NCI-H1048 (cell line): Measurements from ENCODE around the gene GFRA4.
"Not testable (repeated sequence)": the region's sequence is repeated elsewhere in the genome, so short reads cannot be mapped to it uniquely, and the experiment has no call there.

ENCODE experiments used
- DNase-seq: peaks from one replicate; lab custom pipeline; 2025; lab: John Stamatoyannopoulos, UW

Gene GFRA4

DNA sequence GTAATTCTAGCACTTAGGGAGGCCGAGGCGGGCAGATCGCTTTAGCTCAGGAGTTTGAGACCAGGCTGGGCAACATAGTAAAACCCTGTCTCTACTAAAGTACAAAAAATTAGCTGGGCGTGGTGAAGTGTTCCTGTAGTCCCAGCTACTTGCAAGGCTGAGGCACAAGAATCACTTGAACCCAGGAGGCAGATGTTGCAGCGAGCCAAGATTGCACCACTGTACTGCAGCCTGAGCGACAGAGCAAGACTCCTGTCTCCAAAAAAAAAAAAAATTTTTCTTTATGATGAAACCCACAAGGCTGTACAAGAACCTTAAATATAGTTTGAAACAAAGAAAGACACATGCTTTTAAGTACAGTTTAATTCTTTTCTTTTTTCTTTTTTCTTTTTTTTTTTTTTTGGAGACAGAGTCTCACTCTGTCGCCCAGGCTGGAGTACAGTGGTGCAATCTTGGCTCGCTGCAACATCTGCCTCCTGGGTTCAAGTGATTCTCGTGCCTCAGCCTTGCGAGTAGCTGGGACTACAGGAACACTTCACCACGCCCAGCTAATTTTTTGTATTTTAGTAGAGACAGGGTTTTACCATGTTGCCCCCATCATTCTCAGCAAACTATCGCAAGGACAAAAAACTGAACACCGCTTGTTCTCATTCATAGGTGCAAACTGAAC is 47.9 kb downstream of the GFRA4 start:
- not testable (repeated sequence) for DNase-seq

DNA sequence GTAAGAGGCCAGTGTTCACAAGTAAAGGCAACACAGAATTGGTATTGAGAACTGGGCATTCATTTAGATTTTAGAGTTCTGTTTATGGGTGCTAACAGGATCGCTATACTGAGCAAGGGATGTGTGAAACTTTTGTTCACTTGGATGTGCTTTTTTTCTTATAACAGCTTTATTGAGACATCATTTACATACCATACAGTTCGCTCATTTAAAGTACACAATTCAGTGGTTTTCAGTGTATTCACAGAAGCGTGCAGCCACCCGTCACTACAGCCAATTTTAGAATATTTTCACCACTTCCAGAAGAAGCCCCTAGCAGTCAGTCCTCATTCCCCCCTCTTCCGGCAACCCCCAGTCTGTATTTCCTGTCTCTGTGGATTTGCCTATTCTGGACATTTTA is 48.7 kb downstream of the GFRA4 start:
- no peak for DNase-seq

DNA sequence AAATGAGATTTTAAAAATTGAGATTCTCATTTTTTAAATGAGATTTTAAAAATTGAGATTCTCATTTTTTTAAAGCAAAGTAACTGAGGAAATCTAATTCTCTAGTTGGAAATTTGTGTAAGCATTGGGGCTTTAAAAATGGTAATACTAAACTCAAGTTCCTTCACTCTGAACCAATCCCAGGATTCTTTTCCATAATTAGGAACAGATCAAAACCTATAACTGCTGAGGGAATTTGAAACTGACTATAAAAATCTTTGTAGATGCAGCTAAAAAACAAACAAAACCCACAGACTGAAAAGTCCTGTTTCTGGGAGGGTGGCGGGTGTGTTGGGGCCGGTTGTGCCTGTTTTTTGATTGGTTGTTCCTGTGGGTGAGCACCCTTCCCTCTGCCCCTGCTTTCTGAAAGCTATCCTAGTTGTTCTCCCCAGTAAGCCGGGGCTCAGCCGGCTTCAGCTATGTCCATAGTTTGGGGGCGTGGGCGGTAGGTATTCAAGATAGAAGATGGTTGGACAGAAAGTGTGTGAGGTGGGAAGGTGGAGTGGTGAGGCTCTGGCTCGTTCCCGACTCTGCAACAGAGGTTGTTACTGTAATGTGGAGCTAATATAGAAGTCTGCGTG is 49.3 kb downstream of the GFRA4 start:
- no peak for DNase-seq

DNA sequence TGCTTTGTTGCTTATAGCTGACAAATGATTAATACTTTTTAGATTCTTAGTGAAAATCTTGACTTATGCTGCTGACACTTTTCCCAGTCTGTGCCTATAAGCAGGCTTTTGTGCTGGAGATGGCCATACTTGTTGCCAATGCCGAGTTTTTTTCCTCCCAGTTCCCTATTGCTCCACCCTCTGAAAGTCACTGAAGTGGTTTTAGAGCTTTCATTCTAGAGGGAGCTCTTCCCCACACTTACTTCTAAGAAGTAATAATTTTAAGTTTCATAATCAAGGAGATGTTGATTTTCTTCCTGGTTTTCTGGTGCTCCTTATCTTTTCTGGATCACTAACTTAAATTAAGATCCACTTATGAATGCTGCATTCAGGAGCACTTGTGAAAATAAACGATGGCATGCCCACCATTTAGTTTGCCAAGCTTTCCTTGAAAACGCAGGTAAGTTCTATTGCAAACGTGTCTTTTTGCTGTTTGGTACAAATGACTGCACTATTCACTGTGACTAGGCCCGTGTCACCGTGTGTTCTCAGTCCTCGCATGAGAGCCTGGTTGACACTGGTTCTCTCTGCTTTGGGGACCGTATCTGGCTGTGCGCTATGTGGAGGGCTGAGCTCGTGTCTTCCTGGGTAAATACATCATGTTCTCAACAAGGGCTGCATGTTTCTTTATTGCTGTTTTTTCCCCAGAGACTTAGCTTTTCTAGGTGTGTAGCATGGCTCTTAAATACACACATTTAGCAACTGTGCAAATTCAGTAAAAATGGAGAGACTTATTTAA is 50.2 kb downstream of the GFRA4 start:
- DNase-seq: no peak

DNA sequence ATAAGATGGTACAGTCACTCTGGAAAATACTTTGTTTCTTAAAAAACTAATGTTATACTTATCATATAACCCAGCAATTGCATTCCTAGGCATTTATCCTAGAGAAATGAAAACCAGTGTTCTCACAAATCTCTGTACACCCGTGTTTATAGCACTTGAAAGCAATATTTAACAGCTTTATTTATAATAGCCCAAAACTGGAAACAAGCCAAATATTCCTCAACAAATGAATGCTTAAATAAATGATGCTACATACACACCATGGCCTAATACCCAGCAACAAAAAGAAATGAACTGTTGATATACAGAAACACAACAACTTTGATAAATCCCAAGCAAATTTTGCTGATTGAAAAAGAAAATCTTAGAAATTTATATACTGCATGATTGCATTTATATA is 51.3 kb downstream of the GFRA4 start:
- DNase-seq: no peak
